HEK293 (cell line): ENCODE data around the gene CDK6.

ENCODE experiments used
- CTCF ChIA-PET: fragments of 350-600 bp; formaldehyde crosslinking; extraction: SDS; loops from one replicate; lab custom pipeline; 2021; ENCODE audit warnings: antibody characterized with exemption; lab: Yijun Ruan, JAX
- POLR2A ChIA-PET: fragments of 300-600 bp; formaldehyde crosslinking; extraction: SDS; loops from one replicate; lab custom pipeline; 2020; ENCODE audit warnings: antibody characterized with exemption, inconsistent platforms; lab: Yijun Ruan, JAX
- H3K27ac ChIP-seq: fragments of 200-500 bp; sonication (Bioruptor generic); 2 replicates; pipeline ENCODE4 v1.5.1; 2014; ENCODE audit warnings: low read depth, low read length, control low read depth, inconsistent platforms; ENCODE audit errors: extremely low read depth
- H3K36me3 ChIP-seq, 2 experiments: fragments of 200-500 bp in 1 of 2; sonication (Bioruptor generic) in 1 of 2; 1 replicate in 1 of 2; 2 replicates in 1 of 2; pipeline ENCODE4 v1.5.1; 2014 to 2017; ENCODE audit warnings: inconsistent platforms in 2 of 2, low read length in 2 of 2; ENCODE audit not compliant: control insufficient read depth in 2 of 2, insufficient read depth in 1 of 2
- H3K4me1 ChIP-seq: fragments of 200-500 bp; sonication (Bioruptor generic); 2 replicates; pipeline ENCODE4 v1.5.1; 2014; ENCODE audit warnings: mild to moderate bottlenecking, low read length, inconsistent platforms; ENCODE audit not compliant: control insufficient read depth, insufficient read depth
- H3K4me3 ChIP-seq: 2 replicates; pipeline ENCODE4 v1.5.1; 2011; ENCODE audit warnings: low read depth, mild to moderate bottlenecking, control low read depth, low read length, moderate library complexity
- H3K9me3 ChIP-seq: fragments of 200-500 bp; sonication (Bioruptor generic); 2 replicates; pipeline ENCODE4 v1.5.1; 2014; ENCODE audit warnings: low read depth, low read length, inconsistent platforms; ENCODE audit not compliant: control insufficient read depth, insufficient read depth
- ATF2 ChIP-seq: fragments of 450-650 bp; formaldehyde crosslinking; IDR thresholded peaks from 2 replicates; pipeline ENCODE4 v1.5.1; 2016; ENCODE audit warnings: missing biosample characterization, missing genetic modification characterization, low read depth
- KLF17 ChIP-seq: fragments of 450-650 bp; formaldehyde crosslinking; IDR thresholded peaks from 2 replicates; pipeline ENCODE4 v1.5.1; 2016; ENCODE audit warnings: missing biosample characterization, missing genetic modification characterization
- REPIN1 ChIP-seq: fragments of 450-650 bp; formaldehyde crosslinking; IDR thresholded peaks from 2 replicates; pipeline ENCODE4 v1.5.1; 2017; ENCODE audit warnings: missing biosample characterization, missing genetic modification characterization, low read depth
- ZBTB1 ChIP-seq: fragments of 450-650 bp; formaldehyde crosslinking; IDR thresholded peaks from 2 replicates; pipeline ENCODE4 v1.5.1; 2016; ENCODE audit warnings: missing biosample characterization, missing genetic modification characterization
- ZBTB44 ChIP-seq: fragments of 450-650 bp; IDR thresholded peaks from 2 replicates; pipeline ENCODE4 v1.5.1; 2018; ENCODE audit warnings: missing biosample characterization, mild to moderate bottlenecking, missing genetic modification characterization
- ZNF121 ChIP-seq: fragments of 450-650 bp; formaldehyde crosslinking; IDR thresholded peaks from 2 replicates; pipeline ENCODE4 v1.5.1; 2016; ENCODE audit warnings: missing biosample characterization, missing genetic modification characterization
- ZNF549 ChIP-seq: fragments of 450-650 bp; IDR thresholded peaks from 2 replicates; pipeline ENCODE4 v1.5.1; 2018; ENCODE audit warnings: missing biosample characterization, missing genetic modification characterization, mild to moderate bottlenecking, inconsistent platforms, moderate library complexity
- ZNF654 ChIP-seq: fragments of 450-650 bp; formaldehyde crosslinking; IDR thresholded peaks from 2 replicates; pipeline ENCODE4 v1.5.1; 2016; ENCODE audit warnings: low read depth, missing biosample characterization, missing genetic modification characterization
- ZNF660 ChIP-seq: fragments of 450-650 bp; IDR thresholded peaks from 2 replicates; pipeline ENCODE4 v1.5.1; 2018; ENCODE audit warnings: missing biosample characterization, mild to moderate bottlenecking, missing genetic modification characterization
- ZNF677 ChIP-seq: fragments of 450-650 bp; IDR thresholded peaks from 2 replicates; pipeline ENCODE4 v1.5.0; 2018; ENCODE audit warnings: missing biosample characterization, mild to moderate bottlenecking, missing genetic modification characterization, moderate library complexity
- ZNF843 ChIP-seq: fragments of 450-650 bp; formaldehyde crosslinking; IDR thresholded peaks from 2 replicates; pipeline ENCODE4 v1.5.1; 2016; ENCODE audit warnings: missing biosample characterization, missing genetic modification characterization
- ZSCAN30 ChIP-seq: fragments of 450-650 bp; IDR thresholded peaks from 2 replicates; pipeline ENCODE4 v1.5.1; 2018; ENCODE audit warnings: missing biosample characterization, mild to moderate bottlenecking, missing genetic modification characterization, moderate library complexity

CDK6 gene

GRCh38 chr7:92732316-92733036 is 103.9 kb downstream of the CDK6 start (continued):
- TF ChIP-seq ZBTB44 (tag by site-specific recombination): no peak
- no peak for TF ChIP-seq KLF17

- Histone ChIP-seq H3K36me3 (no peaks in the 10 kb centered on the region), H3K4me1 (no peaks in the 10 kb centered on the region), H3K9me3 (no peaks in the 10 kb centered on the region), H3K4me3 (no peak overlapping the region), H3K27ac (no peak overlapping the region)
- ChIA-PET CTCF (no interaction called here), POLR2A (interaction anchor here (0.6 kb wide), 1 partner anchor 39 kb away, joined by 3 read pairs; no protein-coding TSS in a partner anchor)
- TF ChIP-seq ZNF549 (tag by site-specific recombination) (no peak), ZBTB1 (tag by site-specific recombination) (no peak), ZSCAN30 (tag by site-specific recombination) (no peak), ZNF843 (tag by site-specific recombination) (no peak), REPIN1 (tag by site-specific recombination) (no peak), ZNF660 (tag by site-specific recombination) (no peak), ATF2 (tag by site-specific recombination) (peak; percentile 78)
- TF ChIP-seq, all 188 proteins: peak for 1
Observed at GRCh38 chr7:92731335-92732063, 104.9 kb downstream of the CDK6 start.

- Histone ChIP-seq H3K27ac (no peak overlapping the region), H3K36me3 (no peaks in the 10 kb centered on the region), H3K9me3 (no peaks in the 10 kb centered on the region), H3K4me3 (no peak overlapping the region), H3K4me1 (no peaks in the 10 kb centered on the region)
- no peak for TF ChIP-seq ZNF654 (tag by site-specific recombination)
- CTCF ChIA-PET: no interaction called here
- POLR2A ChIA-PET: no interaction called here
Observed at GRCh38 chr7:92730808-92731207, 105.6 kb downstream of the CDK6 start.

GRCh38 chr7:92729751-92730150 is 106.6 kb downstream of the CDK6 start:
- POLR2A ChIA-PET: no interaction called here

More at GRCh38 chr7:92729751-92730150, 106.6 kb downstream of the CDK6 start:
- TF ChIP-seq ZNF121 (tag by site-specific recombination): 0 out of 2 replicates have a peak, but pooled peaks have one; percentile 31
- no peak for TF ChIP-seq ZNF677 (tag by site-specific recombination)
- CTCF ChIA-PET: no interaction called here
- no peak overlapping the region for H3K4me3 ChIP-seq
- no peak overlapping the region for H3K27ac ChIP-seq
- no peaks in the 10 kb centered on the region for H3K4me1 ChIP-seq
- H3K9me3 ChIP-seq: no peaks in the 10 kb centered on the region
- H3K36me3 ChIP-seq: peaks cover 0 to 7% of the 10 kb centered on the region in 2 experiments; a peak in 1 of 3 replicates
